Breast epithelium (tissue), 3 donors: ENCODE data around the gene COLQ.

Source experiments
- CTCF ChIP-seq, 3 donors: fragments of 450-650 bp; IDR thresholded peaks; one replicate each; pipeline ENCODE4 v1.5.1; 2016 to 2017; ENCODE audit warnings: antibody characterized with exemption in 3 of 3, mild to moderate bottlenecking in 3 of 3, moderate library complexity in 3 of 3
- POLR2A ChIP-seq: fragments of 450-650 bp; IDR thresholded peaks from one replicate; pipeline ENCODE4 v1.6.1; 2016; ENCODE audit warnings: antibody characterized with exemption, mild to moderate bottlenecking, moderate library complexity
- POLR2AphosphoS5 ChIP-seq, 3 donors: sonication (generic); formaldehyde crosslinking; IDR thresholded peaks; one replicate each; pipeline ENCODE4 v1.6.1; 2017; ENCODE audit warnings: antibody characterized with exemption in 3 of 3

GRCh38 chr3:15558581-15558980 is 37.1 kb upstream of the COLQ start:
- TF ChIP-seq CTCF (IDR thresholded peaks at IDR 0.05) (no peak), POLR2A (no peak), POLR2AphosphoS5 (IDR thresholded peaks at IDR 0.05) (no peak)
